GM04504 (cell line): ENCODE data around the gene ACY1.

Experiments
- DNase-seq: peaks from one replicate; pipeline ENCODE4 v3.0.0-alpha.2; 2012; ENCODE audit warnings: low read depth

The ACY1 gene

DNA sequence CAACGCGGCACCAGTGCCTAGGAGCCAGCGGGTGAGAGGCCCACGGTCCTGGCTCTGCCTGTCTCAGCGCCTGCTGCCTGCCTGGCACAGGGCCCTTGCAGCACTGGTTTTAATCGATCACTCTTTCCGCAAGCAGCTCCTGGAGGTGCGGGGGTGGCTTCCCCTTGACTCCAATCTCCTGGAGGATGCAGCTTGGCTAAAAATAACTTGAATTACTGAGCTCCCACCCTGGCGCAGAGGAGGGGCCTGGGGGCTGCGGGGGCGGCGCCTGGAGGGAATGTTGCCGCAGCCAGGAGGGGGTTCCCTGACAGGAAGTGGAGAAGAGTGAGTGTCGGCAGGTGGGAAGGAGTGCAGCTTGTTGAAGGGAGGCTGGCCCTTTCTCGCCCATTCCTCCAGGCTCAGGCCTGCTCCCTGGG lies 22.2 kb downstream of the ACY1 start:
- DNase-seq = no peak

DNA sequence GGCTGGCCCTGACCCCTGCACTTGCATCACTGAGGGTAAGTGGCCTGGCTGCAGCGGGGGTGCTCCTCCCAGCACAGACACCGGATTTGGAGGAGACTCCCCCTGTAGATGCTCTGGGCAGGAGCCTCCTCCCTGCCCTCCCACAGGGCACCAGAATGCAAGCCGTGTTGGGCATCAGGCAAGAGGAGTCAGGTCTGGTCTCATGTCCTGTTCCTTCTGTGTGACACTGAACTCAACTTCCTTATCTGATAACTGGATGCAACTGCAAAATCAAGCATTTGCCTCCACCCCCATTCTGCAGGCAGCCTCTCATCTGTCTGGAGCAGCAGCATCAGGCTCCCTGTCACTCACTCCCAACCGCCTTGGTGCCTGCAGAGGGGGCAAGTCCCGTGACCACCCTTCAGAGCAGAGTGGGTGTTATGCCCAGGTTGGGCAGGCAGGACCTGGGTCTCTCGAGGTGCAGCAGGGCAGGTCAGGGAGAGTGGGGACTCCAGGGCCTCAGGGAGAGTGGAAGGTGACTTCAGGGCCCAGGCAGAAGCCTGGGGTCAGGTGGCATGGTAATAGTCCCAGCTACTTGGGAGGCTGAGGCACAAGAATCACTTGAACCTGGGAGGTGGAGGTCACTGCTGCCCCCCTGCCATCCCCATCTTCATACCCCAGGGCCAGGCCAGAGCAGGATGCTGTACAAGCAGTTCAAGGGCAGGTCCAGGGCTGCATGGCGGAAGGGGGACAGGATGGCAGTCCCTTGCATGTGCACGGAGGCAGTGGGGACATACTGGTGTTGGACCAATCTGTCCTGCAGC lies 22.9 kb downstream of the ACY1 start:
- no peak for DNase-seq

DNA sequence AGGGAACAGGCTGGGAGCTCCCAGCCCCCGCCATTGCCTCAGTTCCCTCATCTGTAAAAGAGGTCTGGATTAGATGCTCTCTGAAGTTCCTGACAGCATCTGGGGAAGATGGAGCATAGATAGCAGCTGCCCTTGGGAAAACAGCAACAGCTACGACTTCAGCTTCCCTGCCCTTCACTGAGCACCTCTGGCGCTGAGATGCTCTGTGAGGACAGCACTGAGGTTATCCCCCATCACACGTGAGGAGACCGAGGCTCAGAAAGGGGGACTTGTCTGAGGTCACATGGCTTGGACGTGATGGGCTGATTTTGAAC lies 23.4 kb downstream of the ACY1 start:
- no peak for DNase-seq

DNA sequence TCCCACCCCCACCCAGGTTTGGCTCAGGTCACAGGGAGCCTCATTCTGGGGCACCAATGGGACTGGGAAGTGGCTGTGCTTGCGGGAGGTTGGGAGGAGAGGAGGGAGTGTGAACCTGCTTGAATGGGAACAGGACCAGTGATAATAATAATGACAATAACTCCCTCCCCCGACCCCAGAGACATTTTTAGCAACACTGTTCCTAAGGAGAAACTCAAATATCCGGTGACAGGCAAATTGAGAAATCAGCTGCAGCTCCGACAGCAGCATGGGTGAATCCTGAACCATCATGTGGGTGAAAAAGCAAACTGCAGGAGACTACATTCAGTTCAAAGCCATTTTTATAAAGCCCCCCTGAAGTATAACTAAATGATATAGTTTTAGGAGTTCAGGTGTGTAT lies 24.0 kb downstream of the ACY1 start:
- no peak for DNase-seq

DNA sequence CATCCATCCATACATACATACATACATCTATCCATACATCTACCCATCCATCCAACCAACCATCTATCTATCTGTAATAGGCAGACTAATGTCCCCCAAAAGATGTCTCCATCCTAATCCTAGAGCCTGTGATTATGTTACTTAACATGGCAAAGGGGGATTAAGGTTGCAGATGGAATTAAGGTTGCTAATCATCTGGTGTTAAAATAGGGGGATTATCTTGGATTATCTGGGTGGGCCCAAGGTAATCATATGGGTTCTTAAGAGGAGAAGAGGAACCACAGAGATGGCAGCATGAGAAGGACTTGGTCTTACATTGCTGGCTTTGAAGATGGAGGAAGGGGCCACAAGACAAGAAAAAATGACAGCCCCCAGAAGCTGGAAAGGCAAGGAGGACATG lies 27.1 kb downstream of the ACY1 start:
- no peak for DNase-seq

DNA sequence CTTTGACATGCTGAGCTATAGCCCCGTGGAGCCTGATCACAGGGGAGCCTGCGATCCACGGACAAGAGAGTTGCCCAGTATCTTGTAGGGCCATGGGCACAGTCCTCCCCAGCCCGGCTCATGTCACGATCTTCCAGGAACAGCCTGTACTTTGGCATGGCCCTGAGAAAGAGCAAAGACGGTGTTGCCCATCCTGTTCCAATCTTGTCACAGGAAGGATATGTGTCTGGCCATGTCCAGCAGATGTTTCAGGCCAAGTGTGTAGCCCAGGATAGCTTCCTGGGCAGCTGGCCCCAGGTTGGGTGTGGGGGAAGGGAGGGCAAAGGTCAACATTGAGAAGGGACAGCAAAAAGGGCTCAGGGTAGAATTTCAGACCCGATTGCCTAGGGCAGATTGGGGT lies 29.4 kb downstream of the ACY1 start:
- DNase-seq = no peak

DNA sequence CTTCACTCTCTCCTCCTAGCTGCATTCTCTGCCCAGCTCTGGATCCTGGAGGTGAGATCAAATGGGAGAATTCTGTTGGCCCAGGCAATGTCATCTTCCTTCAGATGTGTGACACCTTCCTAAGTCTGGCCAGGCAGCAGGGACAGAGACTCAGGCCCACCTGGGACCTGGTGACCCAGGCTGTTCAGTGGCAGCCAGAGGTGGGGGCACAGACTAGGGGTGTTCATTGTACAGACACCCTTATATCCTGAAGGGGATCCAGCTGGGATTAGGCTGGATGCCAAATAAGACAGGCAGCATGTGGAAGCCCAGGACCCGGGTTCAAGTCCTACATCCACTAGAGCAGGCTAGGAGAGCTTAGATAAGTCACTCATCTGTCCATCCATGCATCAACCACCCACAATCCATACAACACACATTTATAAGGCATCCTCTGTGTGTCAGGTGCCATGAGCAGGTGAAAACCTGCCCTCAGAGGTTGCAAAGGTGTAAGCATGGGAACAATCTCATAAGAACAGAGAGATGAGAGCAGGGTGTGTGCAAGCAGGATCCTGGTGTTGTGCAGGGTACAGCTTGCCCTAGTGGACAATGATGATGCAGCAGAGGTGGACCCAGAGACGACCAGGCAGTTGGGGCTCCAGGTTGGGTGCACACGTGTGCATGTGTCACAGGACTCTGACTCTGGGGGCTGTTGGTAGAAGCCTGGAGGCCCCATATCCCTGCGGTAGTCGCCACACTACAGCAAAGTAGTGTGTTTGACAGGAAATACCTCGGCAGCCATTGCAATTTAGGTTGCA lies 30.7 kb downstream of the ACY1 start:
- no peak for DNase-seq

DNA sequence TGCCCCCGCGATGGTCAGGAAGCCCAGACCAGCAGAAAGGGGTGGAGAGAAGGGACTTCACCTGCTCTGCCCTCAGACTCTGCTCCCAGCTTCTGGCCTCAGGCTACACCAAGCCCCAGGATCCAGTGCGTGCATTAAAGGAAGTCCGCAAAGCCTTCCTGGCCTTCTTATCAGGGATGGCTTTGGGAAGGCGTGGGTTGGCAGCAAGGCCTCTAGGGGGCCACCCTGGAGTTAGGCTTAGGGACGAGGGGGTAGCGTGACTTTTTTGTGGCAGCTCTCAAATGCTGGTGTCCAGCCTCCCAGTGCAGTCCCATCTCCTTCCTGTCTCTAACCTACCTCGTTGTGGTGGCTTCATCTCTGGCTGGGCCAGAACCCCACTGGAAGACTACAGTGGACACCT lies 31.3 kb downstream of the ACY1 start:
- DNase-seq = no peak

DNA sequence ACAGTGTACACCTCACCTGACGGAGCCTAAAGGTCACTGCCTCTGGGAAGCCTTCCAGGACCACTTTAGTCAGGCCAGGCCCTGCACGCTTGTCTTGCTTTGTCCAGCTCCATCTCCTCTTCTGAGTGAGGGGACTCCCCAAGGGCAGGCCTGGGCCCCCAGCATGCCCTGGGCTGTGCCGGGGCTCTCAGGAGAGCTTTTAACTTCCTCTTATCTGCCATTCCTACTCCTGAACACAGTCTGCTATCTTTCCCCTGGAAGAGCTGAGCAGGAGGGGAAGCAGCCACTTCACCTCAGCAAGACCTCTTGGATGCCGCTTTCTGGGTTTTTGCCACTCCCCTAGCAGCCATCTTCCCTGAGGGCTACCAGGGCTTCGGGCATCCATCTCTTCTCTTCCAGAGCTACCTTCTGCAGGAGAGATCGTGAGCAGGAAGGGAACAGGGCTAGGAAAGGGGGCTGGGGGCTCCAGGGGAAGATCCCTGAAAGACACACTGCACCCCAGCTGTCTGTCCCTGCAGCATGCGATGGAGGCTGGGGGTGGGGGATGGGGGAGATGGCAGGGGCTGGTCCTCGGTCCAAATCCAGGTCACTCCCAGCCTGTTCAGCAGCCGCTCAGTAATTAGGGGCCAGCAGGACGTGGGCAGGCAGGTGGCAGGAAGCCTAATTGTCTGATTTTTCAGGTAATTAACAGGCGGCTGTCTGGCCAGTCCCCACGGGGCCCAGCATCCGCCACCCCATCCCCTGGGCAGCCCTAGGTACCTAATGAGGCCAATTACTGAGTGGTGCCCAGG lies 32.3 kb downstream of the ACY1 start:
- DNase-seq = no peak

DNA sequence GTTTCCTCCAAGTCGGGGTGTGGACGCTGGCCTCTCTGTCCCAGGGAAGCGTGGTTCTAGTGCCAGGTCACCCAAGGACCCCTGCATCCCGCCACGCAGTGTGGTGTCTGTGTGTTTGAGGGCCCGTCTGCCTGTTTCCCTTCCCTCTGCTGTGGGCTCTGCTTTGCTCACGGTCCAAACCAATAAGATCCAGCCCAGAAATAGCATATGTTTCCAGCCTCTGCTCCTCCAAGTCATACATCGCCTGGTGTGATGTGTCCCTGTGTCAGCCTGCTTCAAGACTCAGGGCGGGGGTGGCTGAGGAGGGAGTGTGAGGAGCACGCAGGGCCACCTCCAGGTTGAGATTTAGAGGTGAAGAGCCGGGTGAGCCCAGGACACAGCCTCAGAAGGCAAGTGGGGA lies 34.3 kb downstream of the ACY1 start:
- no peak for DNase-seq

DNA sequence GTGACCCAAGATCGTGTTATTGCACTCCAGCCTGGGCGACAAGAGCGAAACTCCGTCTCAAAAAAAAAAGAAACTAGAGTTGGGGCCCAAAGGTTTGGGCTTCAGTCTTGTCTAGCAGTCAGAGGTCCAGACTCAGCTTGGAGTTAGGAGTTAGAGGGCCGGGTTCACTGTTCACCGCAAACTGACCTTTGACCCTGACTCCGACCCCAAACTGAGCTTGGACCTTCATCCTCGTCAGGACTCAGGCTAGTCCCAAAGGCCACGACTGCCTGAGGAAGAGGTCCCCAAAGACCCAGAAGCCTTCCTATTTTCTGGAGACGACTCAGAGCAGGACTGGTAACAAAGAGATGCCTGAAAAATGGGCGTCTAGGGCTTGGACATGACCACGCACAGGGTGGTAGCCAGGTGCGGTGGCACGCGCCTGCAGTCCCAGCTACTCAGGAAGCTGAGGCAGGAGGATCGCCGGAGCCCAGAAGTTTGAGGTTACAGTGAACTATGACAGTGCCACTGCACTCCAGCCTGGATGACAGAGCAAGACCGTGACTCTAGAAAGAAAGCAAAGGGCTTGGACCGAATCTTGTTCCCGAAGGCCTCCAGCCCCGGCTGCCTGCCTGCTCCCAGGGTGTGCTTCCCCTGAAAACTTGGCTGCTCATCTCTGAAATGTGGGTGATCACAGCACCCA lies 35.1 kb downstream of the ACY1 start:
- no peak for DNase-seq

DNA sequence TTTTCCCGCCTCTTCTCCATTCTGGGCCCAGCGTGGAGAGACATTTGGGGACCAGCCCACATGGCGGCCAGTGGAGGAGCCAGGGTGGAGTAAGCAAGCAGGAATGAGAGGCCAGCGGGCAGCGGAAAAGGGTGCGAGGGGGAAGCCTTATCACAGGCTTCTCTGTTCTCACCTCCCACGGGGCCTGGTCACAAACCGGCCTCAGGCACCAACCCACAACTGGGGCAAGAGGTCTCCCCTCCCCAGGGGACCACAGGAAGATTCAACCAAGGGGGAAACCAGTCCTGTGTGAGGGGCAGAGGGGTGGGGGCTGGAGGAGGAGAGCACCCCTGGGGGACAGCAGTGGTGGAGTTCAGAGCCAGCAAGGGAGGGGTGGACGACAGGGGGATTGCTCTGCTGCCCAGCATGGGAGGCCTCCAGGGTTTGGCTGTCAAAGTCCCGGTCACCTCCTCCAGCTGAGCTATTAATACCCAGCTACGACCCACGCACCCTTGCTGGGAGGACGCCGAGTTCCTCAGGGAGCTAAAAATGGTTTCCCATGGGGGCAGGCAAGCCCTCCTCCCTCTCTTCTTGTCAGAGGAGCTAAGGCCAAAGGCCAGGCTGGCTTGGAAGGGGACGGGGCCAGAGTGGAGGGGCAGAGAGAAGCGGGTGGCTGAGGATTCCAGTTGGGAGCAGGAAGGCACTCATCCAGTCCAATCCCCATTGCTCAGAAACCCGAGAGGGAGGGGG lies 36.2 kb downstream of the ACY1 start:
- no peak for DNase-seq

DNA sequence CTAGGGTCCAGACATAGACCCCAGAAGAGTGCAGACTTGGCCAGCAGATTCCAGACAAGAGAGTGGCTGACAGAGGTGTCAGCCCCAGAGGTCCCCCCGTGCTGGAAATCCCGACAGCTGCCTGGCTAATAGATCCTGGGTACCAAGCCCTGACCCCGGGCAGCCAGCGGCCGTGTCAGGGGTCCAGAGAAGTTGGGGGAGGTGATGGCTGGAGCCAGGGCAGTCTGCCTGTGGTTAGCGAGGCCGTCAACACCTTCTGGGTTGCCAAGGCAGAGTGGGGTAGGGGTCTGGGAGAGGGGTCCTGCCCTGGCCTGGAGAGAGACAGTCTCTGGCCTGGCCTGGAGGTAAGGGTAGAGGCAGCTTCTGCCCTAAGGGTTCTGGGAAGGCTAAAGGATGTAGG lies 37.5 kb downstream of the ACY1 start:
- DNase-seq = no peak

DNA sequence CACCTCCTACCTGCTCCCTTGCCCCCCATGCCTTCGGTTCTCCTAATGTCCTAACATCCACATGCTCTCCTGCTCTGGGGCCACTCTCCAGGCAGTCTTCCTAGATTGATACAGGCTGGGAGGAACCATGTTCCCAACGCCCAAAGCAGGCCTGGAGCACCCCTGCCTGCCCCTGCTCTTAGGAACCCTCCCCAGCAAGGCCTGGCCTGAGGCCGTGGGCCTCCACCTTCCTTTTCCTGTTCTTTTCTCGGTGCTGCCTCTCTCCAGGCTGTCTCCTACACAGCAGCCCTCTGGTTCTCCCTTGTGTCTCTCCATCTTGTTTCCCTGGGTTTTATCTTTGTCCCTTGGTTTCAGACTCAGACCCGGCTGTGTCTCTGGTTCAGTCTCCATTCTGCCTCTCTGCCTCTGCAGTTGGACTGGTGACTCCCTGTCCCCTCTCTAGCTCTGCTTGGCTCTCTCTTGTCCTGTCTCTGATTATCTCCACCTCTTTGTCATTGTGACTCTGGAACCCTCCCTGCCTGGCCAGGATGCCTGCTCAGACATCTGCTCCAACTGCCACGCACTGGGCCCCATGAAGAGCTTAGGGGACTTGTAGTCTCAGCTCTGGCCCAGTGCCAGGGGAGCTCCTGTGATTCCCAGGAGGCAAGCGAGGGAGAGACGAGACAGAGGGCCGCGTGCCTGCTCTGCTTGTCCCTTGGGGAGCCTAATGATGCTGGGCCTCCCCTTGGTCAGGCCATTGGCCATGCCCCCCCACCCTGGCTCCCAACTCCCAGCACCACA lies 38.3 kb downstream of the ACY1 start:
- DNase-seq = no peak

DNA sequence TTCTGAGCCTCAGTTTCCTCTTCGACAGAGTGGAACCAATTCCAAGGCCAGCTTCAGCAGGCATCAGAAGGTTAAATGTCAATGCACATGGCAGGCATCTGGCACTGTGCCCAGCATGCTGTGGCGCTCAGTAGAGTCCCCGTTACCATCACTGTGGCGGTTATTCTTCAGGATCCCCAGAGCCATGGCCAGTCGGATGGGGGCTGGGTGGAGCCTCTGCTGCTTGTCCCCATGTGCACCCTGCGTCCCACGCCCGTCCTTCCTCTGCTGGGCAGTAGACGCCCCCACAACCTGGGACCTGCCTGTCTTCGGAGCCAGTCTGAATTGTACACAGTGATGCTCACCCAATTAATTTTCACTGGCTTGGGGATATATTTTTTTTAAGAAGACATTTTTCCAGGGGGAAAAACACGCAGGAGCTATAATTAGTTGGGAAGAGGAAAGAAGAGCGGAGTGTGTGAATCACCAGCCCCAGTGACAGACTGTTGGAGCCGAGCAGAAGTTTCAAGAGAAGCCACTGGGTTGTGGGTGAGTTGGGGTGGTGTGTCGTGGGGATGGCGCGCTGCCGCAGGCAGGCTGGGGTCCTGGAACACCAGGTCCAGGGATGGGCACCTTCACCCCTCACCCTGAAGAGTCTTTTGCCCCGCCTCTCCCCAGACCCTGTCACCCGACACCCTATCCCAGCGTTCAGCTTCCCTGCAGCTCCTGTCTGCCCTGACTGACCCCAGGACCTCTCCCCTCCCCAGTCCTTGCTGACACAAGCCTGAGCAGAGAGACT lies 39.2 kb downstream of the ACY1 start:
- DNase-seq = no peak

DNA sequence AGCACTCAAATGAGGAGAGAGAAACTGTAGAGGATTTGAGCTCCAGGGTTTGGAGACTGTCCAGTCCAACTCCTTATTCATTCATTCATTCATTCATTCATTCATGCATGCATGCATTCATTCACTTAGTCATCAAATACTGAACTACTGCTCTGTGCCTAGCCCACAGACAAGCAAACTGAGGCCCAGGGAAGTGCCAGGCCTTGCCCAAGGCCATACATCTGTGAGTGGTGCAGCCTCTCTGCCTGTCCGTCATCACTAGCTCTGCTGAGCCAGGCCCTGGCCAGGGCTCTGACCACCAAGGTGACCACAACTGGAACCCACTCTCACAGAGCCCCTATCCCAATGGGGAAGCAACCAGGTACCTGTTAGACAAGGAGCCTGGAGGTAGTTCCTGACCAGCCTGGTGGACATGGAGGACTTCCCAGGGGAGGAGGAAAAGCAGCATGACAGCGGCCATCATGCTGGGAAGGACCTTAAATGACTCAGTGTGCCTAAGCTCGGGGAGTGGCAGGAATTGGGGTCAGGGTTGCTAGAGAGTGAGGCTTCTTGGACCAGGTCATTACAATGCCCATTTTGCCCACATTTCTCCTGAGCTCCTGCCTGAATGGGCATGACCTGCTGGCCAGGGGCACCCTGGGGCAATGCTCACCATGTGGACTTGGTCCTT lies 39.9 kb downstream of the ACY1 start:
- no peak for DNase-seq

DNA sequence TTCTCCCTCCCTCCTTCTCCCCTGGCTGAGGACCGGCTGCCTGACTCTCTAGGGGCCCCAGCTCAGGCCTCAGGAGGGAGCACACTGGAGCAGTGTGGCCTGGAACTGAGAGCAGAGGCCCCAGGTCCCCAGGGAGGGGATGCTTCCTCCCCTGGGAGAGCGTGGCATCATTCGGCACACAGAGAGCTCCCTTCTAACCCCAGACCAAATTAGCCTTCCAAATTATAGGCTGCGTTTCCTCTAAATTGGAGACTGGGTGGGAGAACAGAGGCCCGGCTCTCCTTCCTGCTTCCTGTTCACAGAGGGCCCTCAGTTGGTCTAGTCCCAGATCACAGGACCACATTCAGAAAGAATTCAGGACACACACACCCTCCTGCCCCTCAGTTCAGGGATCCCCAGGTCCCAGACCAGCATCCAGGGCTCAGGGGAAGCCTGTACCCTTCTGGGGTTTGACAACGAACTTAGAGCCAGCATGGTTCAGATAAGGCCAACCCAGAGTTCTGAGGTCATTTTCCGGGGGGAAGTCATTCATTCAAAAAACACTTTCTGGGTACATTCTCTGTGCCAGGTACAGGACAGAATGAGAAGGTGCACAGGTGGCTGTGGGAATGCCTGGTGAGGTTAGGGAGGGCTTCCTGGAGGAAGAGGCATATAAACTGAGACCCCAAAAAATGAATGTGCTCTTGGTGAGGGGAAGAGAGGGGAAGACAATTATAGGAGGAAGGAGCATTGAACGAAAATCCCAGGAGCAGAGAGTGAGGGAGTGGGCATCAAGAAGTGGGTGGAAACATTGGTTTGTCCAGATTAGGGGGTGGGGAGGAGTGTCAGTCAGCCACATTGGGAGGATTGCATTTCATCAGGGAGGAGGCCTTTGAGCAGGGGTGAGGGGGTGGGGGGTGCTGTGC lies 40.8 kb downstream of the ACY1 start:
- no peak for DNase-seq

DNA sequence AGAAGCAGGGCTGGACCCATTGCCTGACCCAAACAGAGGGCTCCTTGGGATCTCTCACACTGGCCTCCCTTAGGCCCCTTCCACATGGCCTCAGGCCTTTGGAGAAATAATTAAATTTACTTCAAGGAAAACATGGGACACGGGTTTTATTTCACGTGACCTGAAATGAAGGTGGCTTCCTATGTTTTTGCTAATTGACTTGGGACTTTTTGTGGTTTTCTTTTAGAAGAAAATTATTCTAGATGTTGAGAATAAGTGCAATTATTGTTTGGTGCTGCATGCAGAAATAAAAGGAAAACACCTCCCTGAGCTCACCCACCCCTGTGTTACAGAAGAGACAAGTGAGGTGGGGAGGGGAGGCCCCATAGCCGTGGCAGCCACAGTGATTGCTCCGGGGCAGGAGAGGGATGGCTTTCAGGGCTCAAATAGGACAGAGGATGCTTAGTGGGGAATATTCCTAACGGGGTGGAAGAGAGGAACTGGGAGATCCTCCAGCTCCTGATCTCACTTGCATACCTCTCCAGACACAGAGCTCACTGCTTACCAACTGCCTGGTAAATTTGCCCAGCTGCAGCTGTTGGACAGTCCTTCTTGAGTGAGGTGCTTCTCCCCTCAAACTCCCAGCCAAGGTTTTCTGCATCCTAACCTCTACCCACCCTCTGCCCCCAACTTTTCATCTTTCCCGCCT lies 41.6 kb downstream of the ACY1 start:
- no peak for DNase-seq
